ENCODE measurements around the gene AFF1.

DNA sequence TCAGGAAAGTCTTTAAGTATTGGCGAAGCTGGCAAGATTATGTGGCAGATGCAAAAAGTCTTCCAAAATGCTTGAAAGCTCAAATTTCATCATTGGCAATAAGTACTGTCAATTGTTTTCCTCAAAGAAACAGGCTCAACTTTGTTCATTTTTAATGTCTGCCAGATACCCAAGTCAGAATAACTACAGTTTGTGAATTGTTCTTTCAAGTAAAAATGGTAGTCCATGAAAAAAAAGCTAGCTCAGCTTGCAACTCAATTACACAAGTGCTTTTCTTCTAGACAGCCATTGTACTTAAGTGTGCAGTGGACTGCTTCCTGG, 70.5 kb downstream of the AFF1 start:
- TF ChIP-seq, protein P1, sequence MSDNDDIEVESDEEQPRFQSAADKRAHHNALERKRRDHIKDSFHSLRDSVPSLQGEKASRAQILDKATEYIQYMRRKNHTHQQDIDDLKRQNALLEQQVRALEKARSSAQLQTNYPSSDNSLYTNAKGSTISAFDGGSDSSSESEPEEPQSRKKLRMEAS (IDR thresholded peaks at IDR 0.05) = no peak
- TF ChIP-seq YY1 (IDR thresholded peaks at IDR 0.05; ENCODE audit: low read depth) (no peak), CREB1 (IDR thresholded peaks at IDR 0.05; ENCODE audit: low read depth) (no peak), EP300 (IDR thresholded peaks at IDR 0.05; ENCODE audit: borderline replicate concordance) (no peak), NFIC (IDR thresholded peaks at IDR 0.05) (no peak), CEBPB (IDR thresholded peaks at IDR 0.05) (no peak), FOXM1 (IDR thresholded peaks at IDR 0.05; ENCODE audit: borderline replicate concordance, low read depth) (no peak), TAF1 (IDR thresholded peaks at IDR 0.05; ENCODE audit: low read depth) (no peak), RAD21 (IDR thresholded peaks at IDR 0.05; ENCODE audit: low read depth) (no peak), EGR1 (IDR thresholded peaks at IDR 0.05) (no peak), TCF12 (IDR thresholded peaks at IDR 0.05; ENCODE audit: low read depth) (no peak)
- TF ChIP-seq, protein P2, sequence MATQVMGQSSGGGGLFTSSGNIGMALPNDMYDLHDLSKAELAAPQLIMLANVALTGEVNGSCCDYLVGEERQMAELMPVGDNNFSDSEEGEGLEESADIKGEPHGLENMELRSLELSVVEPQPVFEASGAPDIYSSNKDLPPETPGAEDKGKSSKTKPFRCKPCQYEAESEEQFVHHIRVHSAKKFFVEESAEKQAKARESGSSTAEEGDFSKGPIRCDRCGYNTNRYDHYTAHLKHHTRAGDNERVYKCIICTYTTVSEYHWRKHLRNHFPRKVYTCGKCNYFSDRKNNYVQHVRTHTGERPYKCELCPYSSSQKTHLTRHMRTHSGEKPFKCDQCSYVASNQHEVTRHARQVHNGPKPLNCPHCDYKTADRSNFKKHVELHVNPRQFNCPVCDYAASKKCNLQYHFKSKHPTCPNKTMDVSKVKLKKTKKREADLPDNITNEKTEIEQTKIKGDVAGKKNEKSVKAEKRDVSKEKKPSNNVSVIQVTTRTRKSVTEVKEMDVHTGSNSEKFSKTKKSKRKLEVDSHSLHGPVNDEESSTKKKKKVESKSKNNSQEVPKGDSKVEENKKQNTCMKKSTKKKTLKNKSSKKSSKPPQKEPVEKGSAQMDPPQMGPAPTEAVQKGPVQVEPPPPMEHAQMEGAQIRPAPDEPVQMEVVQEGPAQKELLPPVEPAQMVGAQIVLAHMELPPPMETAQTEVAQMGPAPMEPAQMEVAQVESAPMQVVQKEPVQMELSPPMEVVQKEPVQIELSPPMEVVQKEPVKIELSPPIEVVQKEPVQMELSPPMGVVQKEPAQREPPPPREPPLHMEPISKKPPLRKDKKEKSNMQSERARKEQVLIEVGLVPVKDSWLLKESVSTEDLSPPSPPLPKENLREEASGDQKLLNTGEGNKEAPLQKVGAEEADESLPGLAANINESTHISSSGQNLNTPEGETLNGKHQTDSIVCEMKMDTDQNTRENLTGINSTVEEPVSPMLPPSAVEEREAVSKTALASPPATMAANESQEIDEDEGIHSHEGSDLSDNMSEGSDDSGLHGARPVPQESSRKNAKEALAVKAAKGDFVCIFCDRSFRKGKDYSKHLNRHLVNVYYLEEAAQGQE (IDR thresholded peaks at IDR 0.05; ENCODE audit: low read depth) = peak; percentile 7; the same call in 1 of the 2 replicates
- TF ChIP-seq, protein P3, sequence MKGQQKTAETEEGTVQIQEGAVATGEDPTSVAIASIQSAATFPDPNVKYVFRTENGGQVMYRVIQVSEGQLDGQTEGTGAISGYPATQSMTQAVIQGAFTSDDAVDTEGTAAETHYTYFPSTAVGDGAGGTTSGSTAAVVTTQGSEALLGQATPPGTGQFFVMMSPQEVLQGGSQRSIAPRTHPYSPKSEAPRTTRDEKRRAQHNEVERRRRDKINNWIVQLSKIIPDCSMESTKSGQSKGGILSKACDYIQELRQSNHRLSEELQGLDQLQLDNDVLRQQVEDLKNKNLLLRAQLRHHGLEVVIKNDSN (IDR thresholded peaks at IDR 0.05) = no peak
